H1 (cell line): ENCODE results near the gene EMP2.

ENCODE experiments used
- ASH2L ChIP-seq: fragments of 200-600, 300-600 bp; sonication (generic); IDR thresholded peaks from one replicate; pipeline ENCODE4 v1.7.1; 2017; ENCODE audit warnings: low read length
- ATF2 ChIP-seq: IDR thresholded peaks from 2 replicates; pipeline ENCODE4 v1.6.1; 2012; ENCODE audit warnings: low read length, inconsistent platforms
- CEBPB ChIP-seq: IDR thresholded peaks from 2 replicates; pipeline ENCODE4 v1.6.1; 2012; ENCODE audit warnings: low read depth, low read length
- CTCF ChIP-seq, 3 experiments: IDR thresholded peaks; 1 replicate in 2 of 3; 2 replicates in 1 of 3; pipeline versions ENCODE4 v1.5.1 to v1.6.1; 2011; ENCODE audit warnings: low read length in 3 of 3, mild to moderate bottlenecking in 3 of 3, inconsistent platforms in 2 of 3, low read depth in 1 of 3, moderate library complexity in 1 of 3; ENCODE audit not compliant: insufficient read depth in 1 of 3; ENCODE audit errors: control extremely low read depth in 1 of 3
- EZH2 ChIP-seq: fragments of 200-600 bp; sonication (generic); IDR thresholded peaks from 2 replicates; pipeline ENCODE4 v1.7.1; 2012; ENCODE audit warnings: low read depth, mild to moderate bottlenecking, moderate library complexity, low read length, inconsistent platforms; ENCODE audit not compliant: severe bottlenecking
- JUN ChIP-seq: IDR thresholded peaks from 2 replicates; pipeline ENCODE4 v1.6.1; 2011; ENCODE audit warnings: low read depth, mild to moderate bottlenecking, improper control_type of control experiment, low read length
- KDM5A ChIP-seq: fragments of 200-600 bp; IDR thresholded peaks from 2 replicates; pipeline ENCODE4 v1.7.1; 2012; ENCODE audit warnings: mild to moderate bottlenecking, low read length, inconsistent platforms, mixed read lengths
- POLR2A ChIP-seq, 2 experiments: IDR thresholded peaks; 1 replicate in 1 of 2; 2 replicates in 1 of 2; pipeline ENCODE4 v1.6.1; 2011; ENCODE audit warnings: low read depth in 2 of 2, low read length in 2 of 2, mild to moderate bottlenecking in 2 of 2; ENCODE audit errors: control extremely low read depth in 1 of 2
- YY1 ChIP-seq: IDR thresholded peaks from 2 replicates; pipeline ENCODE4 v1.6.1; 2011; ENCODE audit warnings: low read depth, mild to moderate bottlenecking, low read length

- TF ChIP-seq CTCF (IDR thresholded peaks at IDR 0.05; ENCODE audit: control extremely low read depth in 1 of 3, insufficient read depth in 1 of 3, low read depth in 1 of 3, low read length in 3 of 3) (no peak), EZH2 (no peak), ATF2 (no peak), POLR2A (IDR thresholded peaks at IDR 0.05; ENCODE audit: control extremely low read depth in 1 of 2, low read depth in 2 of 2, low read length in 2 of 2) (no peak), ASH2L (no peak), JUN (no peak), KDM5A (no peak), YY1 (no peak), CEBPB (no peak)
Observed at GRCh38 chr16:10561425-10561824, 19.0 kb downstream of the EMP2 start.
